A549 (cell line): ENCODE results near the gene ANKRD33.

Experiments
- CTCF ChIP-seq: fragments of >200 bp; sonication (Bioruptor Twin); formaldehyde crosslinking; IDR thresholded peaks from 3 replicates; pipeline ENCODE4 v1.5.1; 2016
- MYC ChIP-seq: IDR thresholded peaks from 2 replicates; pipeline ENCODE4 v1.6.1; 2012; ENCODE audit warnings: mild to moderate bottlenecking, inconsistent platforms, low read length, improper control_type of control experiment, borderline replicate concordance

DNA sequence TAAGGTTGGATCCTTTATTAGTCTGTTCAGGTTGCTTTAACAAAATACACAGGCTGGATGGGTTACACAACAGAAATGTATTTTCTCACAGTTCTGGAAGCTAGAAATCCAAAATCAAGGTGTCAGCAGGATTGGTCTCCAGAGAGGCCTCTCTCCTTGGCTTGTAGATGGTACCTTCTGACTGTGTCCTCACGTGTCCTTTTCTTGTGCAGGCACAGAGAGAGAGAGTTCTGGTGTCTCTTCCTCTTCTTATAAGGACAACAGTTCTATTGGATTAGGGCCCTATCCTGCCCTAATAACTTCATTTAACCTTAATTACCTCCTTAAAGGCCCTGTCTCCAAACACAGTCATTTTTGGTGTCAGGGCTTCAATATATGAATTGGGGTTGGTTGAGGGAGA lies 4.6 kb upstream of the ANKRD33 start:
- TF ChIP-seq CTCF: no peak
- no peak for TF ChIP-seq MYC
